Measurements from ENCODE around the gene SAG. TPM values are rescaled to one million over a fixed set of nuclear protein-coding genes. Genes with fewer than 3 reads are reported as not detected.

SAG gene
- total RNA-seq, 1 donor from 2014 or later = not detected

- TF ChIP-seq CTCF (IDR thresholded peaks at IDR 0.05; ENCODE audit: insufficient read depth, low read length, poor library complexity, severe bottlenecking) = no peak
- Histone ChIP-seq H3K36me3 (ENCODE audit: control insufficient read depth, insufficient read depth, low read length) (peaks cover 2% of the 10 kb centered on the region), H3K27me3 (ENCODE audit: control insufficient read depth, insufficient read depth, low read length) (no peaks in the 10 kb centered on the region), H3K4me3 (ENCODE audit: low read depth, low read length) (no peak overlapping the region)
- no peak for DNase-seq (ENCODE audit: low read depth)
Measured at GRCh38 chr2:233280114-233280693, 27.4 kb upstream of the SAG start.

DNA sequence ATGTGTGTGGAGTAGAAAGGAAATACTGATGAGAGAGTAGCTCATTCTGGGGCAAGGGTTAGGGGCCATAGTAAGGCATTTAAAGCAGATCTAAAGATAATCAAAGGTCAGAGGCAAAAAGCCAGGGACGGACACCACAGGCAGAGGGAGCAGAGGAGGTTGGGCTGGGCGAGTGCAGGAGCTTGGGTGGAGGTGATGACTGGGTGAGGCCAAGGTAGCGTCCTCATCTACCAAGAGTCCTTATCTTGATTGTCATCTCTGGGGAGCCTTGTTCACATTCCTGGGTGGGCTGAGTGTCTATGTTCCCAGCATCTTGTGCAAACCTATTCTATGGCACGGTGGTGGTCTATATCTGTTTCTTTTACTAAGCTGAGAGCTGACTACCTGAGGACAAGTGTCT is 26.1 kb upstream of the SAG start:
- no peak for TF ChIP-seq CTCF (IDR thresholded peaks at IDR 0.05; ENCODE audit: insufficient read depth, low read length, poor library complexity, severe bottlenecking)
- H3K27me3 ChIP-seq (ENCODE audit: control insufficient read depth, insufficient read depth, low read length) = no peaks in the 10 kb centered on the region
- H3K4me3 ChIP-seq (ENCODE audit: low read depth, low read length) = no peak overlapping the region
- peaks cover 2% of the 10 kb centered on the region for H3K36me3 ChIP-seq (ENCODE audit: control insufficient read depth, insufficient read depth, low read length)
- DNase-seq (ENCODE audit: low read depth) = no peak

DNA sequence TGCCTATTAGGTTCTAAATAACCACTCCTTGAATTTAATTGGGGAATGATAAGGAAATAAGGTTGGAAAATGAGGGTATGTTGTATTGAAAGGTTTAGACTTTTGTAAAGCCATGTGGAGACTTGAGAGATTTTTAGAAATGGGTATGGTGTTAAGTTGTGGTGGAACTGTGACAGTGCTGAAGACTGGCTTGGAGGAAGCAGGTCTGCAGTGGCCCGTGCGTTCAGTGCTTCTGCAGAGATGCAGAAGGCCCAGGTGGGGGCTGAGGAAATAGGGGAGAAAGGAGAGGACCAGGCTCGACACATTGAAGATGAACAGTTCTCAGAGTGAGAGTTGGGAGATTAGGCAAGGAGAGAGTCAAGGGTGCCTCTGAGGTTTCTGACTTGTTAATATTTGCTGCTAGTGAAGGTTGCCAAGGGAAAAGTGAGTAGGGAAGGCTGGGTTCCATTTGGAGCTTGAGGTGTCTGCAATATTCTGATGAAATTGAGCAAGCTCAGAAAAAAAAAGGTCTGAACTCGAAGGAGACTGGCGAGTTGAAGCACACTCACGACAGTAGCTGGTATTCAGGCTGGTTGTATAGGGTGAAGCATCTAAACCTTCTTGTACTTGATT is 25.5 kb upstream of the SAG start:
- no peaks in the 10 kb centered on the region for H3K27me3 ChIP-seq (ENCODE audit: control insufficient read depth, insufficient read depth, low read length)

GRCh38 chr2:233285921-233286320 is 21.7 kb upstream of the SAG start:
- peak; percentile 12 for DNase-seq (ENCODE audit: low read depth)
- H3K36me3 ChIP-seq (ENCODE audit: control insufficient read depth, insufficient read depth, low read length) = no peaks in the 10 kb centered on the region

More for the DNA sequence above, 25.5 kb upstream of the SAG start:
- Histone ChIP-seq H3K4me3 (ENCODE audit: low read depth, low read length) (no peak overlapping the region), H3K36me3 (ENCODE audit: control insufficient read depth, insufficient read depth, low read length) (peaks cover 2% of the 10 kb centered on the region)
- no peak for TF ChIP-seq CTCF (IDR thresholded peaks at IDR 0.05; ENCODE audit: insufficient read depth, low read length, poor library complexity, severe bottlenecking)
- DNase-seq (ENCODE audit: low read depth) = no peak

DNA sequence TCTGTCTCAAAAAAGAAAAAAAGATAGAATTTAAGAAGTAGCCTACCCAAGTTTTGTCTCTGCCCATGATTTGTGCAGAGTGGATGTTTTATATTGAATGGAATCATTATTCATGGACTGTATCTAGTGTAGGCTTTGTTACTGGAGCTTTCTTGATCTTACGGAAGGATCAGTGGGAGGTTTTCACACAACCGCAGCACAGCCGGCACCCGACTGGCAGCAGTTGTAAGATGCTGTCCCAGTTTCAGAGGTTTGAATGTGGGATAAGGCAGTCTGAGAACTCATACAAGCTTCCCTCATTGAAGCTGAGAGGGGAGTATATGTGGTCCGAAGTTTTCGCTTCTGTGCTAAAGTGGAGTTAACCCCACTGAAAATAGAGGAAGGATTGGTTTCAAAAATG is 19.7 kb upstream of the SAG start:
- no peak overlapping the region for H3K4me3 ChIP-seq (ENCODE audit: low read depth, low read length)
- TF ChIP-seq CTCF (IDR thresholded peaks at IDR 0.05; ENCODE audit: insufficient read depth, low read length, poor library complexity, severe bottlenecking) = no peak
- H3K27me3 ChIP-seq (ENCODE audit: control insufficient read depth, insufficient read depth, low read length) = no peaks in the 10 kb centered on the region
- H3K36me3 ChIP-seq (ENCODE audit: control insufficient read depth, insufficient read depth, low read length) = peaks cover under 1% of the 10 kb centered on the region
- DNase-seq (ENCODE audit: low read depth) = no peak

More at GRCh38 chr2:233285921-233286320, 21.7 kb upstream of the SAG start:
- Histone ChIP-seq H3K27me3 (ENCODE audit: control insufficient read depth, insufficient read depth, low read length) (no peaks in the 10 kb centered on the region), H3K4me3 (ENCODE audit: low read depth, low read length) (no peak overlapping the region)
- no peak for TF ChIP-seq CTCF (IDR thresholded peaks at IDR 0.05; ENCODE audit: insufficient read depth, low read length, poor library complexity, severe bottlenecking)

DNA sequence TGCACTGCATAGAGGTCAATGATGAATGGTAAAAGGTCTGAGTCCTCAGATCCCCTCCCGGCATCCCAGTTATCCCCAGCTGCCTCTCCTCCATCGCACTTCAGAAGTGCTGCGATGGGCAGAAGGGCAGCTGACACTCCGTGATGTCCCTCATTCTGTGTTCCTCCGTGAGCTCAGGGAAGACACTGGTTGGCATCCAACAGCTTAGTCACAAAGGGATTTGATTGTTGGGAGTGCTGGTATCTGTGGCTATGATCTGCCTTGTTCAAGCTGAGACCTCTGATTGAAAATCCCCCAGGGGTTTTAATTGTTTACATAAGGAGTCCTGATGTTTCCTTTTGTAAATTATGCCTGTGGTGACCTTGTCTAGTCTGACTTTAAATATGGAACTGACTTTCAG is 19.0 kb upstream of the SAG start:
- Histone ChIP-seq H3K4me3 (ENCODE audit: low read depth, low read length) (no peak overlapping the region), H3K27me3 (ENCODE audit: control insufficient read depth, insufficient read depth, low read length) (no peaks in the 10 kb centered on the region), H3K36me3 (ENCODE audit: control insufficient read depth, insufficient read depth, low read length) (peaks cover 1% of the 10 kb centered on the region)
- no peak for TF ChIP-seq CTCF (IDR thresholded peaks at IDR 0.05; ENCODE audit: insufficient read depth, low read length, poor library complexity, severe bottlenecking)
- DNase-seq (ENCODE audit: low read depth) = no peak

Data from kidney epithelial cell (primary cell).